SU-DHL-6 (cell line): ENCODE data around the gene SLC8A1.

Source experiments
- H2AFZ ChIP-seq: fragments of 200-600 bp; sonication (generic); 2 replicates; pipeline ENCODE4 v1.6.1; 2014; ENCODE audit warnings: low read depth, mild to moderate bottlenecking, moderate library complexity, mixed read lengths, antibody characterized with exemption, low read length; ENCODE audit not compliant: severe bottlenecking
- H3F3A ChIP-seq: fragments of 200-600 bp; shearing (Covaris generic); 2 replicates; pipeline ENCODE4 v1.6.0; 2016; ENCODE audit warnings: antibody characterized with exemption, mild to moderate bottlenecking; ENCODE audit not compliant: insufficient read depth
- H3K27ac ChIP-seq: fragments of 200-600 bp; sonication (generic); 2 replicates; pipeline ENCODE4 v1.5.1; 2016; ENCODE audit warnings: low read depth, mild to moderate bottlenecking, low read length, moderate library complexity, mixed read lengths
- H3K27me3 ChIP-seq: fragments of 200-600 bp; sonication (generic), shearing (Covaris generic); 2 replicates; pipeline ENCODE4 v1.6.0; 2014; ENCODE audit warnings: mild to moderate bottlenecking, low read length
- H3K36me3 ChIP-seq: fragments of 200-600 bp; sonication (generic); 2 replicates; pipeline ENCODE4 v1.6.1; 2014; ENCODE audit warnings: mild to moderate bottlenecking, low read length, mixed read lengths
- H3K4me2 ChIP-seq: fragments of 300-600, 200-600 bp; shearing (Covaris generic), sonication (generic); 2 replicates; pipeline ENCODE4 v1.6.0; 2014; ENCODE audit warnings: low read length, low read depth, mild to moderate bottlenecking; ENCODE audit not compliant: poor library complexity, severe bottlenecking
- H3K4me3 ChIP-seq: fragments of 200-600 bp; sonication (generic); 2 replicates; pipeline ENCODE4 v1.5.1; 2014; ENCODE audit warnings: antibody characterized with exemption, low read length, mild to moderate bottlenecking, mixed read lengths; ENCODE audit not compliant: insufficient read depth, poor library complexity, severe bottlenecking
- H3K79me2 ChIP-seq: fragments of 200-600 bp; sonication (generic); 2 replicates; pipeline ENCODE4 v1.6.1; 2014; ENCODE audit warnings: mild to moderate bottlenecking, low read length, moderate library complexity; ENCODE audit not compliant: insufficient read depth
- H3K9ac ChIP-seq: fragments of 200-600 bp; sonication (generic); 2 replicates; pipeline ENCODE4 v1.7.0; 2014; ENCODE audit warnings: mild to moderate bottlenecking, low read length
- H3K9me2 ChIP-seq: fragments of 200-600 bp; sonication (generic); replicated peaks from 2 replicates; pipeline ENCODE4 v1.6.1; 2014; ENCODE audit warnings: low read length; ENCODE audit not compliant: insufficient read depth
- H3K9me3 ChIP-seq: fragments of 200-600 bp; sonication (generic); 2 replicates; pipeline ENCODE4 v1.6.1; 2014; ENCODE audit warnings: low read length, mixed read lengths; ENCODE audit not compliant: insufficient read depth
- H4K20me1 ChIP-seq: fragments of 200-600 bp; sonication (generic); 2 replicates; pipeline ENCODE4 v1.6.1; 2014; ENCODE audit warnings: low read depth, mild to moderate bottlenecking, antibody characterized with exemption, low read length, moderate library complexity, mixed read lengths
- EZH2phosphoT487 ChIP-seq: fragments of 200-600 bp; sonication (generic), shearing (Covaris generic); conservative IDR thresholded peaks from 2 replicates; pipeline ENCODE4 v1.6.1; 2018; ENCODE audit warnings: mild to moderate bottlenecking, antibody characterized with exemption, low read length, moderate library complexity, mixed read lengths
- TF ChIP-seq, protein P1 (sequence below): fragments of 200-600 bp; sonication (generic); IDR thresholded peaks from one replicate; pipeline ENCODE4 v1.5.1; 2017; ENCODE audit warnings: antibody characterized with exemption, mild to moderate bottlenecking, low read length, moderate library complexity; ENCODE audit not compliant: insufficient read depth, poor library complexity, severe bottlenecking

SLC8A1 gene

DNA sequence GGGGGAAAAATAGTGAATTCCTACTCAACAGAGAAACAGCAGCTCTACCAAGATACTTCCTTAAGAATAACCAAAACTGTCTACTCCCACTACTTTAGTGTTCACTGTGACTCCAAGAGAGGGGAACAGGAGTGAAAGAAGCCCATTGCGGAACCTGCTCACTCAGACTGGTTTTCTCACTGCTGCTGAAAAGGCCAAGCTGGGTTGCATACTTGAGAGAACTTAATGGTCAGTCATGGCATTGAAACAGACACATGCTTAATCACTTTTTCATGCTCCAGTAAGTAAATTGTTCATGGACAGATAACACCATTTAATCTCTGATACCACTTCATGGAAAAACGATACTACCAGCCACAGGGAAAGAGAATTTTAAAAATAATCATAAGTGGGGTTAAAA lies 35.7 kb upstream of the SLC8A1 start:
- TF ChIP-seq EZH2phosphoT487: no peak
- TF ChIP-seq, protein P1, sequence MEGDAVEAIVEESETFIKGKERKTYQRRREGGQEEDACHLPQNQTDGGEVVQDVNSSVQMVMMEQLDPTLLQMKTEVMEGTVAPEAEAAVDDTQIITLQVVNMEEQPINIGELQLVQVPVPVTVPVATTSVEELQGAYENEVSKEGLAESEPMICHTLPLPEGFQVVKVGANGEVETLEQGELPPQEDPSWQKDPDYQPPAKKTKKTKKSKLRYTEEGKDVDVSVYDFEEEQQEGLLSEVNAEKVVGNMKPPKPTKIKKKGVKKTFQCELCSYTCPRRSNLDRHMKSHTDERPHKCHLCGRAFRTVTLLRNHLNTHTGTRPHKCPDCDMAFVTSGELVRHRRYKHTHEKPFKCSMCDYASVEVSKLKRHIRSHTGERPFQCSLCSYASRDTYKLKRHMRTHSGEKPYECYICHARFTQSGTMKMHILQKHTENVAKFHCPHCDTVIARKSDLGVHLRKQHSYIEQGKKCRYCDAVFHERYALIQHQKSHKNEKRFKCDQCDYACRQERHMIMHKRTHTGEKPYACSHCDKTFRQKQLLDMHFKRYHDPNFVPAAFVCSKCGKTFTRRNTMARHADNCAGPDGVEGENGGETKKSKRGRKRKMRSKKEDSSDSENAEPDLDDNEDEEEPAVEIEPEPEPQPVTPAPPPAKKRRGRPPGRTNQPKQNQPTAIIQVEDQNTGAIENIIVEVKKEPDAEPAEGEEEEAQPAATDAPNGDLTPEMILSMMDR: no peak
- Histone ChIP-seq H3K4me2 (no peak overlapping the region), H2AFZ (no peak overlapping the region)

DNA sequence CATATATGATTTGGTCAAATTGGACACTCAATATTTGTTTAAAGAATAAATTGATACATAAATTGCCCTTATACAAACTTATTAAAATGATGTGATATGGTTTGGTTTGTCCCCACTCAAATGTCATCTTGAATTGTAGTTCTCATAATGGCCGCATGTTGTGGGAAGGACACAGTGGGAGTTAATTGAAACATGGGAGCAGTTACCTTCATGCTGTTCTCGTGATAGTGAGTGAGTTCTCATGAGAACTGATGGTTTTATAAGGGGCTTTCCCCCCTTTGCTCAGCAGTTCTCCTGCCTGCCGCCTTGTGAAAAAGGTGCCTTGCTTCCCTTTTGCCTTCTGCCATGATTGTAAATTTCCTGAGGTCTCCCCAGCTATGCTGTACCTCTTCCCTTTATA lies 34.0 kb upstream of the SLC8A1 start:
- Histone ChIP-seq H3K9ac (no peak overlapping the region), H3K79me2 (no peaks in the 10 kb centered on the region), H4K20me1 (no peaks in the 10 kb centered on the region), H3K36me3 (no peaks in the 10 kb centered on the region), H3K27me3 (no peaks in the 10 kb centered on the region), H3F3A (no peaks in the 10 kb centered on the region), H3K27ac (no peak overlapping the region), H3K9me3 (no peaks in the 10 kb centered on the region), H3K4me3 (no peak overlapping the region), H2AFZ (no peak overlapping the region), H3K9me2 (no peaks in the 10 kb centered on the region), H3K4me2 (no peak overlapping the region)
- TF ChIP-seq, protein P1: no peak
- no peak for TF ChIP-seq EZH2phosphoT487

More for the DNA sequence above, 35.7 kb upstream of the SLC8A1 start:
- no peaks in the 10 kb centered on the region for H3K9me2 ChIP-seq
- H3K79me2 ChIP-seq: no peaks in the 10 kb centered on the region
- H3K36me3 ChIP-seq: no peaks in the 10 kb centered on the region
- no peaks in the 10 kb centered on the region for H3K9me3 ChIP-seq
- no peaks in the 10 kb centered on the region for H3F3A ChIP-seq
- no peaks in the 10 kb centered on the region for H3K27me3 ChIP-seq
- H3K4me3 ChIP-seq: no peak overlapping the region
- no peak overlapping the region for H3K27ac ChIP-seq
- no peak overlapping the region for H3K9ac ChIP-seq
- no peaks in the 10 kb centered on the region for H4K20me1 ChIP-seq

DNA sequence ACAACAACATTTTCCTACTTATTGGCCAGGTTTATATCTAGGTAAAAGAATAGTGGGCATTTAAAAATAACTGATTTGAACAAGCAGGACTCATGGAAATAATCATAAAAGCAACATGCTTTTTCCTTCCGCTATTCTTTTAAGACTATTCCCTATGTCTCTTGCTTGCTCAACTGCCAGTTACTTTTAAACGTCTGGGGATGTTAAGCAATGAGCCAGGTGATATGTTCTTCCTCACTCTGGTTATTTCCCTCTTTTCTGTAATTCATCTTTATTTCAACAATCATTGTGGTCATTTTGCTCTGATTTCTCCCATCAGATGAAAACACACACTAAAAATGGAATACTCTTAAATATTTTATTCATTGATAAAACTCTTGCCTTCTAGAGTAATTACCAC lies 33.4 kb upstream of the SLC8A1 start:
- Histone ChIP-seq H3K79me2 (no peaks in the 10 kb centered on the region), H3K4me2 (no peak overlapping the region), H3F3A (no peaks in the 10 kb centered on the region), H3K36me3 (no peaks in the 10 kb centered on the region), H3K4me3 (no peak overlapping the region), H3K27me3 (no peaks in the 10 kb centered on the region), H4K20me1 (no peaks in the 10 kb centered on the region), H3K9ac (no peak overlapping the region), H3K9me2 (no peaks in the 10 kb centered on the region), H3K9me3 (no peaks in the 10 kb centered on the region), H2AFZ (no peak overlapping the region), H3K27ac (no peak overlapping the region)
- TF ChIP-seq, protein P1: no peak
- no peak for TF ChIP-seq EZH2phosphoT487
